ENCODE data around the gene BRD8.
"Not testable (repeated sequence)": the region's sequence is repeated elsewhere in the genome, so short reads cannot be mapped to it uniquely, and the experiment has no call there.

BRD8 gene

DNA sequence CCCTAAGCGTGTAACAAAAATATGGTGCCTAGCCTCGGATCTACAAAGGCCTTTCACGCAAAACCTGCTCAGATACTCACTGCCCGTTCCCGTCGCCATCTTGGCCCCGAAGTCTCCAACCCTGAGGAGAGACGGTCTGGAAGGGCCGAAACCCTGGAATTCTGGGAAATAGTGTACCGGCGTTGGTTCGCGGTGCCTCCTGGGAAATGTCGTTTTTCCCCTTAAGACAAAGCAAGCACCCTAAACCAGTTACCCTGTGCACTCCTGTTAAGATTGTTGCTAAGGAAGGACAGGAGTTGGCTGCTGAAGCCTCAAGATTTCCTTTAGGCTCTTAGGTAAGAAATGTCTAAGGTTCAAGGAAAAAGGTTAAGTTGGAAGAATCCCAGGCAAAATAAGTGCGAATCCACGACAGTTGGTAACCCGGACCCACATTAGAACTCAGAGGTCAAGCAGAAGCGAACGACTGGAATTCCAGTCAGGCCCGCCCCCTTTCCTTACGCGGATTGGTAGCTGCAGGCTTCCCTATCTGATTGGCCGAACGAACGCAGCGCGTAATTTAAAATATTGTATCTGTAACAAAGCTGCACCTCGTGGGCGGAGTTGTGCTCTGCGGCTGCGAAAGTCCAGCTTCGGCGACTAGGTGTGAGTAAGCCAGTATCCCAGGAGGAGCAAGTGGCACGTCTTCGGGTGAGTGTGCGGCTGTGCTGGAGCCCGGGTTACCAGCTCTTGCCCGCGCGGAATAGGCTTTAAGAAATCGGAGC is at the start of gene BRD8, which contains the start of gene KIF20A:
Gene BRD8 (minus strand): TSS at position 115 of the 761 bp plus-strand sequence. CDS start 16 bp downstream, at position 99.
Gene KIF20A (plus strand): TSS at position 597 of the 761 bp plus-strand sequence. CDS start 569 bp downstream, outside the sequence.
- peak; percentile 87 for DNase-seq (ENCODE audit: low read depth in 2 of 2)

GRCh38 chr5:138226910-138227309 is 48.5 kb upstream of the BRD8 start:
- no peak for DNase-seq (ENCODE audit: low read depth in 2 of 2)

- no peak for DNase-seq (ENCODE audit: low read depth in 2 of 2)
Measured at GRCh38 chr5:138224712-138225111, 46.3 kb upstream of the BRD8 start.

DNA sequence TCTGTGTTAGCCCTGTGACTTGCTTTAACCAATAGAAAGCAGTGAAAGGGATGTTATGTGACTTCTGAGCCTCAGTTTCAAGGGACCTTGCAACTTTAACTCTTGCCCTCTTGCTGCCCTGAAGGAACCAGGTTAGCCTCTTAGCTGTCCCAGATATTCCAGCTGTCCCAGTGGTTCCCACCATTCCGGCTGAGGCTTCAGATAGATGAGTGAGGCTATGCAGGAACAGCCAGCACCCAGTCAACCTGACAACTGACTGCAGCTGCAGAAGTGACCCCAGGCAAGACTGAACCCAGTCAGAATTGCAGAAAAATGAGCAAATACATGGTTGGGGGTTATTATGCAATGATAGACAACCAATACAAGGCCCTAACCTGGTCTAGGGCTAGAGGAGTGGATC is 45.1 kb upstream of the BRD8 start:
- no peak for DNase-seq (ENCODE audit: low read depth in 2 of 2)

- no peak for DNase-seq (ENCODE audit: low read depth in 2 of 2)
Measured at GRCh38 chr5:138216799-138217198, 38.4 kb upstream of the BRD8 start.

- peak; percentile 96 for DNase-seq (ENCODE audit: low read depth in 2 of 2)
Measured at GRCh38 chr5:138213161-138214029, 35.0 kb upstream of the BRD8 start, which contains the start of gene CDC23. TSS of gene CDC23 (minus strand) at chr5:138213323. CDS start at chr5:138213312, 11 bp downstream.

DNA sequence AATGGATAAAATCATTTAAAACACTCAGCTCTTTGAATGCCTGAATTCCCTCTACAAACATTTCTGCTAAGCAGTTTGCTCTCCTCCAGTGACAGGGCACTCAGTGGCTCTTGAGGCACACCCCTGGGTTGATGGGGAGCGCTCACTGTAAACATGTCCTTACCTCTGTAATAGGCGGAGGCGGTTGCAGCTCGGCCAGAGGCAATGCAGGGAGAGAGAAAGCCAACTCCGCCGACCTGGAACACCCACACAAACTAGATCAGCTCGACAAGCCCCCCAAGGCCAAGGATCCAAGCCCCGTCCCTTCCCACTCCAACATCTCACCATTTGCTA is 34.4 kb upstream of the BRD8 start:
- DNase-seq (ENCODE audit: low read depth in 2 of 2), result no peak

GRCh38 chr5:138210985-138211384 is 32.6 kb upstream of the BRD8 start:
- DNase-seq (ENCODE audit: low read depth in 2 of 2), result no peak

DNA sequence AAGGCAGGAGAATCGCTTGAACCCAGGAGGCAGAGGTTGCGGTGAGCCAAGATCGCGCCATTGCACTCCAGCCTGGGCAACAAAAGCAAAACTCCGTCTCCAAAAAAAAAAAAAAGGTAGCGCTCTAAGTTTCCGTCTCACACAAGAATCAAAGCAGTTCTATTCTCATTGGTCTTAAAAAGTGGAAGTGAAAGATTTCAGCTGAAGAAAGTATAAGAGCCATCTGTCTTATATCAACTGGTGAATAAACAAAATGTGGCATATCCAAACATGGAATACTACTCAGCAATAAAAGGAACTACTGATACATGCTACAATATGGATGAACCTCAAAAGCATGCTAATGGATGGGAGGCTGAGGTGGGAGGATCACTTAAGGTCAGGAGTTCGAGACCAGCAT is 15.4 kb upstream of the BRD8 start:
- DNase-seq (ENCODE audit: low read depth in 2 of 2), result not testable (repeated sequence)

DNA sequence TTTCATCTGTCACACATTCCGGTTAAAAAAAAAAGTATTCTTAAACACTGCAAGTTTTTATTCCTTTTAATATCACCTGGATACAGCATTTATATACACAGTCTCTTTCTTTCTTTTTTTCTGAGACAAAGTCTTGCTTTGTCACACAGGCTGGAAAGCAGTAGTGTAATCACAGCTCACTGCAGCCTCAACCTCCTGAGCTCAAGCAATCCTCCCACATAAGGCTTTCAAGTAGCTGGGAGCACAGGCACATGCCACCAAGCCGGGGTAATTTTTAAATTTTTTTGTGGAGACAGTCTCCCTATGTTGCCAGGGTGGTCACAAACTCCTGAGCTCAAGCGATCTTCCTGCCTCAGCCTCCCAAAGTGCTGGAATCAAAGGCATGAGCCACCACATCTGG is 14.4 kb upstream of the BRD8 start:
- DNase-seq (ENCODE audit: low read depth in 2 of 2), result no peak

GRCh38 chr5:138188626-138189025 is 10.2 kb upstream of the BRD8 start:
- DNase-seq (ENCODE audit: low read depth in 2 of 2), result no peak

DNA sequence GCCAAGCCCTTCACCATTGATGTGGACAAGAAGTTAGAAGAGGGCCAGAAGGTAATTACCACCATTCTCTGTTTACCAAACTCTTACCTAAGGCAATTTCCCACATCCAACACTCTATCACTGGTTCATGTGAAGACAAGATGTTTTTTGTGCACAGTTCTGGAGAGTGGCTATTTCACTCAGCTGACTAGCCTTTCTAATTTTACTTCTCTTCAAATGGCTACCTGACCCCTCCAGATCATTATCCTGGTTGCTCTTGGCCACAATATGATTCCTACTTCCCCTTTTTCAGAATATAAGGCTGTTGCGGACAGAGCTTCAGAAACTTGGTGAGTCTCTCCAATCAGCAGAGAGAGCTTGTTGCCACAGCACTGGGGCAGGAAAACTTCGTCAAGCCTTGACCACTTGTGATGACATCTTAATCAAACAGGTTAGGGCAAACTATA is 7.6 kb upstream of the BRD8 start:
- DNase-seq (ENCODE audit: low read depth in 2 of 2), result no peak

GRCh38 chr5:138182808-138183207 is 4.4 kb upstream of the BRD8 start:
- no peak for DNase-seq (ENCODE audit: low read depth in 2 of 2)

GRCh38 chr5:138180841-138181240 is 2.4 kb upstream of the BRD8 start:
- DNase-seq (ENCODE audit: low read depth in 2 of 2), result no peak

DNA sequence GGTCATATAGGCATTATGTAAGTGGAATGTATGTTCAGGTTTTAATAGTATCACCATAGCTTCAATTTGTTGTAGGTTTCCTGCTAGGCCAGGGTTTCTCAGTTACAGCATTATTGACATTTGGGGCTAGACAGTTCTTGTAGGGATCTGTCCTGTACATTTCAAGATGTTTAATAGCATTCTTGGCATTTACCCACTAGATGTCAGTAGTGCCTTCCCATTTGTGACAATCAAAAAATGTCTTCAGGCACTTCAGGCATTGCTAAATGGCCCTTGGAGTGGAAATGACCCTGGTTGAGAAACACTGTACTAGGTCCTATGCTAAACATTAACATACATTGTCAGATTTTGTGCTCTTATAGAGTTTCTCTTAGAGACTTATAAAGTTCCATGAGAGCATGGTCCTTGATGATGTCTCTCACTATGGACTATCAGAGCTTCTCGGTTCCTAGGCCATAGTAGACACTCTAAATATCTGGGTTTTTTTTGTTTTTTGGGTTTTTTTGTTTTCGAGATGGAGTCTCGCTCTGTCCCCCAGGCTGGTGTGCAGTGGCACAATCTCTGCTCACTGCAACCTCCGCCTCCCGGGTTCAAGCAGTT is 1.9 kb upstream of the BRD8 start:
- peak; percentile 32 to 36 for DNase-seq (ENCODE audit: low read depth in 2 of 2)

DNA sequence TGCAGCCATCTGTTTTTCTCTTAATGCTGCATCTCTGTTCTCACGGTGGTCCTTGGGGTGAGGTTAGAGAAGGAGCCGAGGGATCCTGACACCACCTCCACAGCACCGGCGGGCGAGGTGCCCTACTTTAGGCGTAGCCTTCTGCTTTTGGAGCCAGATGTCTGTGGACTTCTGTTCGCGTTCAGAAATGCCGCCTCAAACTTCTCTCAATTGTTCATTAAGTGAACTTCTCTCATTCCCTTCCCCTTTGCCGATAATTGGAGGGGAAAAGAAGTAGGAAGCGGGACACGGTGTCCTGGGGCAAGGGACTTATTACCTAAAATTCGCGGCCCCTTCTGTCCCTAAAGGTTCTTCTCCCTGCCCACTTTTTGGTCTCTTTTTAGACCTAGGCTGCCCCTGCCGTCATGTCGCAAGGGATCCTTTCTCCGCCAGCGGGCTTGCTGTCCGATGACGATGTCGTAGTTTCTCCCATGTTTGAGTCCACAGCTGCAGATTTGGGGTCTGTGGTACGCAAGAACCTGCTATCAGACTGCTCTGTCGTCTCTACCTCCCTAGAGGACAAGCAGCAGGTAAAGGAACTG is 937 bp upstream of the BRD8 start:
- no peak for DNase-seq (ENCODE audit: low read depth in 2 of 2)

- DNase-seq (ENCODE audit: low read depth in 2 of 2), result no peak
Measured at GRCh38 chr5:138177941-138178515, 402 bp downstream of the BRD8 start.

DNA sequence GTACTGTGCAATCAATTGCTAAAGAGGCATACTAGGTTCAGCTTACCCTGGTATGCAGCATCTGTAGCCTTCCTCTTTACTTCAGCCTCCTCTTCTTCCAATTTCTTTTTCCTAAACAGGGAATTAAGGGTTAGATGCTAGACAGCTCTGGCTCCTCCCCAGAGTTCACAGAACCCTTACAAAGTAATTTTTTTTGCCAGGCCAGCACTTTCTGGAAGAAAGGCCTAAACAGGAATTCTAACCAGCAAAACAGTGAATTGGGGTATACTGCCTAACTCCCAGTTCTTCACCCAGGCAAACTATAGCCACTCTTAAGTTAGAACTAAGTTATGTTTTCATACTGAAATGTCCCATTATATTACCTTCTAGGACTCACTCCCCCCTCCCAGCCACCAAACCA is 8.1 kb downstream of the BRD8 start:
- no peak for DNase-seq (ENCODE audit: low read depth in 2 of 2)

GRCh38 chr5:138169124-138169523 is 9.3 kb downstream of the BRD8 start:
- DNase-seq (ENCODE audit: low read depth in 2 of 2), result no peak

DNA sequence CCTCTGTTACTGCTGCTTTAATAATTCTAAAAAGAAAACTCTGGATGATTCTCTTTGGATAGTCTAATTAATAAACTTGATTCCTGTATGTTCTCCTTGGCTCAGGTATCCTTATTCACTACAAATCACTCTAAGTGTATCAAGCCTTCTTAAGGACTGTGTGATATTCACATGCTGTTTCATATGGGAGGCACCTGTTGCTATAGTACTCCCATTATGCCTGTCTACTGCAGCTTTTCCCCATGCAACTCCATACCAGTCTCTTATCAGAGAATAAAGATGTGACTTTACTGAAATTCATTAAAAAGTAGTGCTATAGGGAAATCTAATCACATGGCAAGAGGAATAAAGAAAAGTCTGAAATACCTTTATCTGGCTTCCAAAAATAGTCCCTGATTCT is 14.7 kb downstream of the BRD8 start:
- no peak for DNase-seq (ENCODE audit: low read depth in 2 of 2)

GRCh38 chr5:138160706-138161105 is 17.7 kb downstream of the BRD8 start:
- no peak for DNase-seq (ENCODE audit: low read depth in 2 of 2)

DNA sequence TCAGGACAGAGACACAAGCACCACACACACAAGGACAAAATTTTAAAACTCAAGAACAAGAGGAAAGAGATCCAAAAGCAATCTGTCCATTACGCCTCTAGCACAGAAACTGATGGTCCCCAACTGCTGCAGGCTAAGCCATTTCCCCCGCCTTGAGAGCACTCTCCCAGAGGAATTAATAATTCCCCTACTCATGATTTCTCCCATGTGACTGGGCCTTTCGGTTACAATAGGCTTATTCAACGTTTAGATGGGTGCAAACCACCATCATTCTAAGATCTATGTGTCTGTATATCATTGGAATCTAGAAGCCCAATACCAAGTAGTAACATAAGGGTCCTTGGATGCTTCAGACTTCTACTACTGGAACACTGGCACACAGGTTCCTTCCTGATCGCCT is 18.8 kb downstream of the BRD8 start:
- no peak for DNase-seq (ENCODE audit: low read depth in 2 of 2)
